Mesendoderm (in vitro differentiated cells): ENCODE data around the gene MNAT1.
A peak's percentile ranks its signal among the peaks of the same experiment; 100 is the strongest.
"Not testable (repeated sequence)": the region's sequence is repeated elsewhere in the genome, so short reads cannot be mapped to it uniquely, and the experiment has no call there.

Experiments
- DNase-seq: peaks from one replicate; pipeline ENCODE4 v3.0.0; 2013
- H2AK5ac ChIP-seq: 2 replicates; pipeline ENCODE4 v1.6.1; 2013; ENCODE audit warnings: low read length, inconsistent platforms
- H2BK120ac ChIP-seq: 2 replicates; pipeline ENCODE4 v1.6.1; 2013; ENCODE audit warnings: low read depth, mild to moderate bottlenecking, low read length, moderate library complexity, mixed read lengths
- H2BK15ac ChIP-seq: replicated peaks from 2 replicates; pipeline ENCODE4 v1.6.1; 2013; ENCODE audit warnings: low read depth, mild to moderate bottlenecking, moderate library complexity
- H2BK5ac ChIP-seq: 2 replicates; pipeline ENCODE4 v1.6.1; 2013; ENCODE audit warnings: low read length, inconsistent platforms
- H3K18ac ChIP-seq: 2 replicates; pipeline ENCODE4 v1.6.1; 2013; ENCODE audit warnings: mild to moderate bottlenecking, low read length, mixed read lengths
- H3K23ac ChIP-seq: one replicate; pipeline ENCODE4 v1.6.1; 2013; ENCODE audit warnings: low read length
- H3K27ac ChIP-seq: 2 replicates; pipeline ENCODE4 v1.5.1; 2013; ENCODE audit warnings: low read depth, mild to moderate bottlenecking, inconsistent platforms, low read length, moderate library complexity
- H3K27me3 ChIP-seq: 2 replicates; pipeline ENCODE4 v1.6.1; 2013; ENCODE audit warnings: low read length, control low read depth, mild to moderate bottlenecking, inconsistent platforms; ENCODE audit not compliant: insufficient read depth, poor library complexity
- H3K36me3 ChIP-seq: 2 replicates; pipeline ENCODE4 v1.6.1; 2013; ENCODE audit warnings: low read length, inconsistent platforms; ENCODE audit not compliant: control insufficient read depth, insufficient read depth
- H3K4ac ChIP-seq: one replicate; pipeline ENCODE4 v1.6.1; 2013; ENCODE audit warnings: low read depth, mild to moderate bottlenecking, low read length, moderate library complexity
- H3K4me1 ChIP-seq: 2 replicates; pipeline ENCODE4 v1.6.1; 2013; ENCODE audit warnings: low read depth, low read length, inconsistent platforms; ENCODE audit not compliant: control insufficient read depth
- H3K4me2 ChIP-seq: 2 replicates; pipeline ENCODE4 v1.6.1; 2013; ENCODE audit warnings: low read length
- H3K4me3 ChIP-seq: 2 replicates; pipeline ENCODE4 v1.5.1; 2013; ENCODE audit warnings: mild to moderate bottlenecking, low read length
- H3K56ac ChIP-seq: one replicate; pipeline ENCODE4 v1.6.1; 2013; ENCODE audit warnings: low read length
- H3K79me1 ChIP-seq: 2 replicates; pipeline ENCODE4 v1.6.1; 2013; ENCODE audit warnings: low read length, inconsistent platforms
- H3K79me2 ChIP-seq: 2 replicates; pipeline ENCODE4 v1.6.1; 2013; ENCODE audit warnings: mild to moderate bottlenecking, low read length; ENCODE audit not compliant: control insufficient read depth, insufficient read depth
- H3K9ac ChIP-seq: 2 replicates; pipeline ENCODE4 v1.6.1; 2013; ENCODE audit warnings: low read length, inconsistent platforms
- H4K5ac ChIP-seq: one replicate; pipeline ENCODE4 v1.6.1; 2013; ENCODE audit warnings: low read length
- H4K8ac ChIP-seq: one replicate; pipeline ENCODE4 v1.6.1; 2013; ENCODE audit warnings: low read depth, mild to moderate bottlenecking, control low read depth, low read length, moderate library complexity
- WGBS: extraction: QIAGEN DNeasy Blood & Tissue Kit; methylation state at CpG from one replicate; pipeline ENCODE4 v1.1.7; 2013; ENCODE audit warnings: low lambda C conversion rate, missing lambda C conversion rate; ENCODE audit not compliant: insufficient coverage; ENCODE audit errors: extremely low coverage; 5-methylcytosine and 5-hydroxymethylcytosine counted together

Gene MNAT1

DNA sequence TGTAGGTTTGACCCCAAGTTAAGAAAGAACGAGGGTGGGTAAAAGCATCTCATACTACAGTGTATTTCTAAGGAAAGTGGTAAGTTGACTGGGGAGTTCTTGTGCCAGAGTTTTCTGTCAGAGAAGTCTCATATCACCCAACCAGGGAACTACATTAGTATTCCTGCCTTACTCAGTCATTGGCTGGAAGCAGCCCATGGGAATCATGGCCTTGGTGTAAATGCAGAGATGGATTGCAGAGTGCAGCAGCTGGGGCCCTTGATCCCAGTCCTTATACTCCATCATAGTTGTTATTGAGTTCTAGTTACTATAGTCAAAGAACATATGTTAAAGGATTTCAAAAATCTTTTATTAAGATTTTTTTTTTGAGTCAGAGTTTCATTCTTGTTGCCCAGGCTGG lies 105.8 kb downstream of the MNAT1 start:
- Histone ChIP-seq H3K9ac (no peak overlapping the region), H3K4me3 (no peak overlapping the region), H3K27ac (no peak overlapping the region), H3K18ac (no peak overlapping the region), H3K79me2 (no peaks in the 10 kb centered on the region), H3K23ac (no peak overlapping the region), H3K27me3 (no peaks in the 10 kb centered on the region), H2BK15ac (no peak overlapping the region), H2BK5ac (no peak overlapping the region), H3K4me1 (no peaks in the 10 kb centered on the region), H3K79me1 (no peaks in the 10 kb centered on the region), H2AK5ac (no peak overlapping the region), H3K4ac (no peak overlapping the region), H3K4me2 (no peak overlapping the region), H4K8ac (no peak overlapping the region), H4K5ac (no peak overlapping the region), H3K56ac (no peak overlapping the region), H2BK120ac (no peak overlapping the region), H3K36me3 (no peaks in the 10 kb centered on the region)
- DNase-seq = no peak
- WGBS = no CpG with 5 or more reads among the region's 1 CpG

DNA sequence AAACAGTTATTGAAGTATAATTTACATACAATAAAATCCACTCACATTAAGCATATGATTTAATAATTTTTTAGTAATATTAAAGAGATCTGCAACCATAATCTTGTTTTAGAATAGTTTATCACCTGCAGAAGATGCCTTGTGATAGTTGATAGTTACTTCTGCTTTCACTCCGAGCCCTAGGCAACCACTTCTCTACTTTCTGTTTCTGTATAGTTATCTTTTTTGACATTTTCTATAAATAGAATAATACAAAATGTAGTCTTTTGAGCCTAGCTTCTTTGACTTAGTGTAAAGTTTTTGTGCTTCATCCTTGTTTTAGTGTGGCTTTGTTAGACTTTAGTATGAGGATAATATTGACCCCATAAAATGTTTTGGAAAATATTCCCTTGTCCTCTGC lies 111.0 kb downstream of the MNAT1 start:
- WGBS = no CpG with 5 or more reads among the region's 1 CpG
- H3K4ac ChIP-seq = no peak overlapping the region
- H3K79me2 ChIP-seq = no peaks in the 10 kb centered on the region

DNA sequence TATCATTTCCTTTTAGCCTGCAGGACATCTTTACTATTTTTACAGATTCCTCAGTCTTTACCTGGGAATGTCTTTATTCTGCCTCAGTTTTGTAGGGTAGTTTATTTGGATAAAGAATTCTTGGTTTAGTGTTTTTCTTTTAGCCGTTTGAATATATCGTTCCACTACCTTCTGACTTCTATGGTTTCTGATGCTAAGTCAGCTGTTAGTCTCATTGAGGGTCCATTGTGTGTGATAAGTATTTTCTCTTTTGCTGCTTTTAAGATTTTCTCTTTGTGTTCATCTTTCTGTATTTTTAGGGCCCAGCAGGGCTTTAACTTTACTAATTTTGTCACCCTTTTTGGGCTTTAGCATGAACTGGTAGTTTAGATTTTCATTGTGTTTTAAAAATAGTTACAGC lies 113.5 kb downstream of the MNAT1 start:
- no peak overlapping the region for H3K9ac ChIP-seq
- no peaks in the 10 kb centered on the region for H3K4me1 ChIP-seq
- no peak overlapping the region for H2BK5ac ChIP-seq
- H3K36me3 ChIP-seq = no peaks in the 10 kb centered on the region
- H2AK5ac ChIP-seq = no peak overlapping the region
- H2BK120ac ChIP-seq = no peak overlapping the region
- no peak overlapping the region for H3K27ac ChIP-seq
- no peak overlapping the region for H3K18ac ChIP-seq
- H3K23ac ChIP-seq = no peak overlapping the region
- peak; percentile 8 for DNase-seq
- no peak overlapping the region for H2BK15ac ChIP-seq
- no CpG with 5 or more reads among the region's 2 CpGs for WGBS
- H3K79me1 ChIP-seq = no peaks in the 10 kb centered on the region
- no peaks in the 10 kb centered on the region for H3K27me3 ChIP-seq
- H4K8ac ChIP-seq = no peak overlapping the region
- no peak overlapping the region for H3K4ac ChIP-seq
- H3K4me2 ChIP-seq = no peak overlapping the region
- no peak overlapping the region for H4K5ac ChIP-seq
- H3K79me2 ChIP-seq = no peaks in the 10 kb centered on the region
- no peak overlapping the region for H3K56ac ChIP-seq
- no peak overlapping the region for H3K4me3 ChIP-seq

More for the DNA sequence above, 111.0 kb downstream of the MNAT1 start:
- no peak overlapping the region for H2BK120ac ChIP-seq
- H3K4me2 ChIP-seq = no peak overlapping the region
- no peak overlapping the region for H3K27ac ChIP-seq
- H3K56ac ChIP-seq = no peak overlapping the region
- H2BK5ac ChIP-seq = no peak overlapping the region
- no peak overlapping the region for H2BK15ac ChIP-seq
- H3K27me3 ChIP-seq = no peaks in the 10 kb centered on the region
- no peak overlapping the region for H2AK5ac ChIP-seq
- H3K4me3 ChIP-seq = no peak overlapping the region
- H3K9ac ChIP-seq = no peak overlapping the region
- H3K4me1 ChIP-seq = no peaks in the 10 kb centered on the region
- no peaks in the 10 kb centered on the region for H3K79me1 ChIP-seq
- H4K8ac ChIP-seq = no peak overlapping the region
- H4K5ac ChIP-seq = no peak overlapping the region
- H3K18ac ChIP-seq = no peak overlapping the region
- H3K23ac ChIP-seq = no peak overlapping the region
- no peaks in the 10 kb centered on the region for H3K36me3 ChIP-seq
- DNase-seq = no peak

DNA sequence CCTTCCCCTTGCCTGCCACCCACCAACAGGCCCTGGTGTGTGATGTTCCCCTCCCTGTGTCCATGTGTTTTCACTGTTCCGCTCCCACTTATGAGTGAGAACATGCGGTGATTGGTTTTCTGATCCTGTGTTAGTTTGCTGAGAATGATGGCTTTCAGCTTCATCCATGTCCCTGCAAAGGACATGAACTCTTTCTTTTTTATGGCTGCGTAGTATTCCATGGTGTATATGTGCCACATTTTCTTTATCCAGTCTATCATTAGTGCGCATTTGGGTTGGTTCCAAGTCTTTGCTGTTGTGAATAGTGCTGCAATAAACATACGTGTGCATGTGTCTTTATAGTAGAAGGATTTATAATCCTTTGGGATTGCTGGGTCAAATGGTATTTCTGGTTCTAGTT lies 117.1 kb downstream of the MNAT1 start:
- not testable (repeated sequence) for DNase-seq, H3K27me3 ChIP-seq, H2BK15ac ChIP-seq, H3K79me2 ChIP-seq, H3K9ac ChIP-seq, H3K56ac ChIP-seq, H2BK120ac ChIP-seq, H2BK5ac ChIP-seq, H3K27ac ChIP-seq, H3K23ac ChIP-seq, H3K79me1 ChIP-seq, H4K8ac ChIP-seq, H3K4me1 ChIP-seq, H3K18ac ChIP-seq, H3K4me3 ChIP-seq, H3K4me2 ChIP-seq, H4K5ac ChIP-seq, H2AK5ac ChIP-seq, H3K36me3 ChIP-seq, H3K4ac ChIP-seq
- WGBS = no CpG with 5 or more reads among the region's 5 CpGs

DNA sequence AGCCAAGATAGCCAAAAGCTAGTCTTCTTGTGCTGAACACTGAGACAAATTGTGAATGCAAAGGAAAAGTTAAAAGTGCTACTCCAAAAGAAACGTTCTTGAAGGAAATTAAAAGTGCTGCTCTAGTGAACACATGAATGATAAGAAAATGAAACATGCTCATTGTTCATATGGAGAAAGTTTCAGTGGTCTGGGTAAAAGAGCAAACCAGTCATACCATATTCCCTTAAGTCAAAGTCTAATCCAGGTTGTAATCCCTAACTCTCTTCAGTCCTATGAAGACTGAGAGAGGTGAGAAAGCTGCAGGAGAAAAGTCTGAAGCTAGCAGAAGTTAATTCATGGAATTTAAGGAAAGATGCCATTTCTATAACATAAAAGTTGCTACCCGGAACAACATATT lies 121.5 kb downstream of the MNAT1 start:
- Histone ChIP-seq H4K5ac (no peak overlapping the region), H3K79me1 (no peaks in the 10 kb centered on the region), H3K79me2 (no peaks in the 10 kb centered on the region), H3K27ac (no peak overlapping the region), H3K4ac (no peak overlapping the region), H4K8ac (no peak overlapping the region), H2BK5ac (no peak overlapping the region), H3K18ac (no peak overlapping the region), H3K27me3 (no peaks in the 10 kb centered on the region), H3K23ac (no peak overlapping the region), H3K4me1 (no peaks in the 10 kb centered on the region), H3K36me3 (no peaks in the 10 kb centered on the region), H3K4me2 (no peak overlapping the region), H3K56ac (no peak overlapping the region), H2AK5ac (no peak overlapping the region), H2BK15ac (no peak overlapping the region), H3K4me3 (no peak overlapping the region), H3K9ac (no peak overlapping the region), H2BK120ac (no peak overlapping the region)
- WGBS = no CpG with 5 or more reads among the region's 2 CpGs
- DNase-seq = no peak

DNA sequence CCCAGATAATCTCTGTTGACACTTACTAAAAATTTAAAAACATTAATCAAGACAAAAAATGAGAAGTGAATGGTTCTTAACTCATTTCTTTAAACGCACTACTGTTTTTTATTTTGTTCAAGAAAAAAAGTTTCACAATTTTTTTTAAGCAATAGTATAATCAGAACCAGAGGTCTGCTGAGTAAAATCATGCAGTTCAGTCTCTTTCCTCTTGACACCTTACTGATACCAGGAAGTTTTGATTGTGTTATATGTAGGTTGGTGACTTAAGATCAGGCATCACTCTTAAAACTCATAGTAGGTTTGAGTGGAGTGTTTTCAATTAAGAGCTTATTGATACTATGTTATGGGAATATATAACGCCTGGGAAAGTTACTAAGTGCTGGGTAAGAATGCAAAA lies 125.0 kb downstream of the MNAT1 start:
- Histone ChIP-seq H3K27me3 (no peaks in the 10 kb centered on the region), H4K5ac (no peak overlapping the region), H2BK120ac (no peak overlapping the region), H3K56ac (no peak overlapping the region), H3K9ac (no peak overlapping the region), H3K4me1 (no peaks in the 10 kb centered on the region), H2BK5ac (no peak overlapping the region), H3K4ac (no peak overlapping the region), H3K27ac (no peak overlapping the region), H2AK5ac (no peak overlapping the region), H3K18ac (no peak overlapping the region), H4K8ac (no peak overlapping the region), H3K4me3 (no peak overlapping the region), H3K36me3 (no peaks in the 10 kb centered on the region), H3K23ac (no peak overlapping the region), H2BK15ac (no peak overlapping the region), H3K79me1 (no peaks in the 10 kb centered on the region), H3K4me2 (no peak overlapping the region), H3K79me2 (no peaks in the 10 kb centered on the region)
- DNase-seq = no peak
- WGBS = no CpG with 5 or more reads among the region's 2 CpGs
